SK-N-SH (cell line): ENCODE measurements around the gene IFI16. TPM values are rescaled to one million over a fixed set of nuclear protein-coding genes. Genes with fewer than 3 reads are reported as not detected.

Source experiments
- CTCF ChIA-PET: fragments of 300-600, 350-600 bp; formaldehyde crosslinking; extraction: SDS; loops from one replicate; lab custom pipeline; 2021; lab: Yijun Ruan, JAX
- POLR2A ChIA-PET: fragments of 350-600 bp; sonication (Branson Sonifier 250); formaldehyde crosslinking; extraction: SDS; loops from one replicate; lab custom pipeline; 2020; ENCODE audit warnings: antibody characterized with exemption, inconsistent platforms; lab: Yijun Ruan, JAX
- DNase-seq: peaks from one replicate; pipeline ENCODE4 v3.0.0; 2012
- H2AFZ ChIP-seq: fragments of 200-600 bp; sonication (generic); 2 replicates; pipeline ENCODE4 v1.8.1; 2016; ENCODE audit warnings: antibody characterized with exemption, mild to moderate bottlenecking, low read depth
- H3F3A ChIP-seq: fragments of 200-600 bp; sonication (generic); replicated peaks from 2 replicates; pipeline ENCODE3; 2016; ENCODE audit warnings: antibody characterized with exemption, mild to moderate bottlenecking; ENCODE audit not compliant: insufficient read depth
- H3K27ac ChIP-seq, 2 experiments: fragments of 200-500 bp in 1 of 2; fragments of 200-600 bp in 1 of 2; sonication (Bioruptor generic) in 1 of 2; sonication (generic), shearing (Covaris generic) in 1 of 2; 2 replicates each; pipeline versions ENCODE4 v1.5.1 to v1.6.1; 2014 to 2016; ENCODE audit warnings: low read depth in 2 of 2, inconsistent platforms in 1 of 2, low read length in 1 of 2, mild to moderate bottlenecking in 1 of 2, mixed read lengths in 1 of 2
- H3K27me3 ChIP-seq: fragments of 200-600 bp; sonication (generic), shearing (Covaris generic); 2 replicates; pipeline ENCODE4 v1.6.1; 2016; ENCODE audit warnings: mixed run types; ENCODE audit not compliant: insufficient read depth
- H3K36me3 ChIP-seq, 2 experiments: fragments of 200-500 bp in 1 of 2; fragments of 200-600 bp in 1 of 2; sonication (Bioruptor generic) in 1 of 2; sonication (generic) in 1 of 2; replicated peaks in 1 of 2; 2 replicates each; pipeline versions ENCODE3 to v1.5.1; 2014 to 2016; ENCODE audit warnings: low read length in 1 of 2, mild to moderate bottlenecking in 1 of 2; ENCODE audit not compliant: insufficient read depth in 2 of 2, control insufficient read depth in 1 of 2
- H3K4me1 ChIP-seq, 2 experiments: fragments of 200-500 bp in 1 of 2; fragments of 200-600 bp in 1 of 2; sonication (Bioruptor generic) in 1 of 2; sonication (generic), shearing (Covaris generic) in 1 of 2; 2 replicates each; pipeline versions ENCODE4 v1.5.1 to v1.6.1; 2014 to 2016; ENCODE audit warnings: low read depth in 1 of 2, low read length in 1 of 2, mixed run types in 1 of 2; ENCODE audit not compliant: insufficient read depth in 2 of 2, control insufficient read depth in 1 of 2
- H3K4me2 ChIP-seq: fragments of 200-600 bp; sonication (generic), shearing (Covaris generic); 2 replicates; pipeline ENCODE4 v1.6.1; 2017; ENCODE audit warnings: mixed run types
- H3K4me3 ChIP-seq, 2 experiments: fragments of 200-500 bp in 1 of 2; fragments of 200-600 bp in 1 of 2; sonication (Bioruptor generic) in 1 of 2; sonication (generic), shearing (Covaris generic) in 1 of 2; 2 replicates each; pipeline versions ENCODE4 v1.5.1 to v1.8.1; 2014 to 2016; ENCODE audit warnings: low read depth in 2 of 2, inconsistent platforms in 1 of 2, low read length in 1 of 2, mild to moderate bottlenecking in 1 of 2, mixed read lengths in 1 of 2, moderate library complexity in 1 of 2
- H3K79me2 ChIP-seq: fragments of 200-600 bp; sonication (generic); 2 replicates; pipeline ENCODE4 v1.8.1; 2017; ENCODE audit warnings: mild to moderate bottlenecking; ENCODE audit not compliant: insufficient read depth
- H3K9ac ChIP-seq: fragments of 200-600 bp; sonication (generic); 2 replicates; pipeline ENCODE4 v1.6.1; 2017; ENCODE audit warnings: mixed run types
- H3K9me2 ChIP-seq: fragments of 200-600 bp; sonication (generic); 2 replicates; pipeline ENCODE4 v1.6.1; 2017; ENCODE audit warnings: mixed run types
- H3K9me3 ChIP-seq: fragments of 200-600 bp; sonication (generic); 2 replicates; pipeline ENCODE4 v1.6.1; 2017; ENCODE audit warnings: mixed run types, mild to moderate bottlenecking, moderate library complexity
- H4K20me1 ChIP-seq: fragments of 200-600 bp; sonication (generic); 2 replicates; pipeline ENCODE4 v1.6.1; 2017; ENCODE audit warnings: mild to moderate bottlenecking, mixed run types; ENCODE audit not compliant: insufficient read depth
- CHD2 ChIP-seq: fragments of 150-350 bp; IDR thresholded peaks from 2 replicates; pipeline ENCODE4 v1.6.1; 2018; ENCODE audit warnings: low read length; ENCODE audit not compliant: partially characterized antibody
- EP300 ChIP-seq, 2 experiments: IDR thresholded peaks; 2 replicates each; pipeline versions ENCODE4 v1.4.0 to v1.6.1; 2012; ENCODE audit warnings: borderline replicate concordance in 1 of 2, low read depth in 1 of 2, low read length in 1 of 2
- EZH2phosphoT487 ChIP-seq: fragments of 200-600 bp; sonication (generic); IDR thresholded peaks from 2 replicates; pipeline ENCODE4 v1.6.1; 2017; ENCODE audit warnings: low read depth, mixed run types, mild to moderate bottlenecking, antibody characterized with exemption, moderate library complexity, borderline replicate concordance
- FOXJ3 ChIP-seq: sonication (generic); formaldehyde crosslinking; IDR thresholded peaks from 2 replicates; pipeline ENCODE4 v1.5.1; 2020; ENCODE audit warnings: mild to moderate bottlenecking, missing genetic modification reagents
- FOXM1 ChIP-seq: IDR thresholded peaks from 2 replicates; pipeline ENCODE4 v1.4.0; 2012; ENCODE audit warnings: low read depth, mild to moderate bottlenecking
- JUND ChIP-seq: IDR thresholded peaks from 2 replicates; pipeline ENCODE4 v1.4.0; 2012
- MEF2A ChIP-seq: IDR thresholded peaks from 2 replicates; pipeline ENCODE4 v1.4.0; 2012; ENCODE audit warnings: low read depth, borderline replicate concordance
- NFIC ChIP-seq: IDR thresholded peaks from 2 replicates; pipeline ENCODE4 v1.4.0; 2012; ENCODE audit warnings: borderline replicate concordance
- NRF1 ChIP-seq: IDR thresholded peaks from 2 replicates; pipeline ENCODE4 v1.6.1; 2012; ENCODE audit warnings: low read depth, mild to moderate bottlenecking, low read length
- RCOR1 ChIP-seq: fragments of 150-350 bp; IDR thresholded peaks from 2 replicates; pipeline ENCODE4 v1.6.1; 2017; ENCODE audit warnings: antibody characterized with exemption, low read length
- RFX5 ChIP-seq: IDR thresholded peaks from 2 replicates; pipeline ENCODE4 v1.6.1; 2012; ENCODE audit warnings: mild to moderate bottlenecking, improper control_type of control experiment, low read length
- RXRA ChIP-seq: IDR thresholded peaks from 2 replicates; pipeline ENCODE4 v1.4.0; 2012; ENCODE audit warnings: low read depth, mild to moderate bottlenecking, borderline replicate concordance
- SIN3A ChIP-seq: IDR thresholded peaks from 2 replicates; pipeline ENCODE4 v1.6.1; 2012; ENCODE audit warnings: low read depth, mild to moderate bottlenecking, low read length, moderate library complexity, borderline replicate concordance
- SMC3 ChIP-seq: IDR thresholded peaks from 2 replicates; pipeline ENCODE4 v1.6.1; 2012; ENCODE audit warnings: low read depth, low read length, improper control_type of control experiment
- TCF12 ChIP-seq: IDR thresholded peaks from 2 replicates; pipeline ENCODE4 v1.4.0; 2012
- USF2 ChIP-seq: fragments of 150-350 bp; IDR thresholded peaks from 2 replicates; pipeline ENCODE4 v1.6.1; 2017; ENCODE audit warnings: antibody characterized with exemption, low read length, low read depth, borderline replicate concordance
- WGBS: methylation state at CpG from one replicate; pipeline ENCODE4 v1.1.6; 2017; ENCODE audit warnings: low lambda C conversion rate; 5-methylcytosine and 5-hydroxymethylcytosine counted together
- polyA plus RNA-seq, 3 experiments: library from polyadenylated mRNA; depleted of rRNA; stranded (reverse); fragments of >200 nt; gene quantifications; 2 replicates each; pipeline ENCODE4 v1.2.3, GENCODE V29; 2012
- TF ChIP-seq, protein P1 (sequence below): IDR thresholded peaks from 2 replicates; pipeline ENCODE4 v1.6.1; 2012; ENCODE audit warnings: mild to moderate bottlenecking, low read depth, low read length, moderate library complexity
- TF ChIP-seq, protein P2 (sequence below): IDR thresholded peaks from 2 replicates; pipeline ENCODE4 v1.4.0; 2012; ENCODE audit warnings: low read depth, borderline replicate concordance
- TF ChIP-seq, protein P3 (sequence below): fragments of 200-600 bp; sonication (generic); IDR thresholded peaks from 2 replicates; pipeline ENCODE4 v1.6.1; 2017; ENCODE audit warnings: antibody characterized with exemption, mild to moderate bottlenecking, moderate library complexity

IFI16 gene
- polyA plus RNA-seq, 1 of the 3 experiments (the other 2 are of a cell fraction), result 56.1 TPM

DNA sequence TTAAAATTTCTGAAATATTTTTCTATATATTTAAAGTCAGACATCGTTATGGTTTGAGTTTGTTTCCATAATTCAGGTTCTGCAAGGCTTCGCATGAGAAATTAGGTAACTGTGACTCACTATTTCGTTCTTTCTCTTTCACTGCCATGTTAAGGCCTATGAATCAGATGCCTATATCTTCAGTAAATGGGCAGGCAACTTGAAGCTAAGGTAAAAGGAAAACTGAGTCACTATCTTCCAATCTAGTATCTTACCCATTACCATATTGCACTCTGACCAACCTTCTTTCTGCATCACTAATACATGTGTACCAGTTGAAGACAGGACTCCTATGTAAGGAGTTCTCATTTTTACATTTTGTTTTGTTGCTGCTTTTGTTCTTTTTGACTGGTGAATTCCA is 40.5 kb upstream of the IFI16 start:
- Histone ChIP-seq H3K27me3 (no peaks in the 10 kb centered on the region), H3K36me3 (no peaks in the 10 kb centered on the region), H3K4me3 (no peak overlapping the region), H3K27ac (no peak overlapping the region), H3K4me2 (no peak overlapping the region), H4K20me1 (no peaks in the 10 kb centered on the region), H3K9me2 (no peaks in the 10 kb centered on the region), H3K9ac (no peak overlapping the region), H3K79me2 (no peaks in the 10 kb centered on the region), H3K9me3 (no peaks in the 10 kb centered on the region), H3F3A (no peaks in the 10 kb centered on the region), H3K4me1 (no peaks in the 10 kb centered on the region), H2AFZ (no peak overlapping the region)
- ChIA-PET CTCF (no interaction called here), POLR2A (no interaction called here)
- TF ChIP-seq RXRA (no peak), MEF2A (no peak), TCF12 (no peak), USF2 (no peak), EZH2phosphoT487 (no peak), NFIC (no peak), EP300 (IDR thresholded peaks at IDR 0.05; ENCODE audit: borderline replicate concordance in 1 of 2, low read depth in 1 of 2, low read length in 1 of 2) (no peak), RCOR1 (no peak), NRF1 (no peak), SMC3 (no peak), CHD2 (no peak), FOXJ3 (CRISPR knock-in tag) (no peak), RFX5 (no peak), JUND (no peak), FOXM1 (no peak), SIN3A (no peak)
- TF ChIP-seq, protein P1, sequence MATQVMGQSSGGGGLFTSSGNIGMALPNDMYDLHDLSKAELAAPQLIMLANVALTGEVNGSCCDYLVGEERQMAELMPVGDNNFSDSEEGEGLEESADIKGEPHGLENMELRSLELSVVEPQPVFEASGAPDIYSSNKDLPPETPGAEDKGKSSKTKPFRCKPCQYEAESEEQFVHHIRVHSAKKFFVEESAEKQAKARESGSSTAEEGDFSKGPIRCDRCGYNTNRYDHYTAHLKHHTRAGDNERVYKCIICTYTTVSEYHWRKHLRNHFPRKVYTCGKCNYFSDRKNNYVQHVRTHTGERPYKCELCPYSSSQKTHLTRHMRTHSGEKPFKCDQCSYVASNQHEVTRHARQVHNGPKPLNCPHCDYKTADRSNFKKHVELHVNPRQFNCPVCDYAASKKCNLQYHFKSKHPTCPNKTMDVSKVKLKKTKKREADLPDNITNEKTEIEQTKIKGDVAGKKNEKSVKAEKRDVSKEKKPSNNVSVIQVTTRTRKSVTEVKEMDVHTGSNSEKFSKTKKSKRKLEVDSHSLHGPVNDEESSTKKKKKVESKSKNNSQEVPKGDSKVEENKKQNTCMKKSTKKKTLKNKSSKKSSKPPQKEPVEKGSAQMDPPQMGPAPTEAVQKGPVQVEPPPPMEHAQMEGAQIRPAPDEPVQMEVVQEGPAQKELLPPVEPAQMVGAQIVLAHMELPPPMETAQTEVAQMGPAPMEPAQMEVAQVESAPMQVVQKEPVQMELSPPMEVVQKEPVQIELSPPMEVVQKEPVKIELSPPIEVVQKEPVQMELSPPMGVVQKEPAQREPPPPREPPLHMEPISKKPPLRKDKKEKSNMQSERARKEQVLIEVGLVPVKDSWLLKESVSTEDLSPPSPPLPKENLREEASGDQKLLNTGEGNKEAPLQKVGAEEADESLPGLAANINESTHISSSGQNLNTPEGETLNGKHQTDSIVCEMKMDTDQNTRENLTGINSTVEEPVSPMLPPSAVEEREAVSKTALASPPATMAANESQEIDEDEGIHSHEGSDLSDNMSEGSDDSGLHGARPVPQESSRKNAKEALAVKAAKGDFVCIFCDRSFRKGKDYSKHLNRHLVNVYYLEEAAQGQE, result no peak
- TF ChIP-seq, protein P2, sequence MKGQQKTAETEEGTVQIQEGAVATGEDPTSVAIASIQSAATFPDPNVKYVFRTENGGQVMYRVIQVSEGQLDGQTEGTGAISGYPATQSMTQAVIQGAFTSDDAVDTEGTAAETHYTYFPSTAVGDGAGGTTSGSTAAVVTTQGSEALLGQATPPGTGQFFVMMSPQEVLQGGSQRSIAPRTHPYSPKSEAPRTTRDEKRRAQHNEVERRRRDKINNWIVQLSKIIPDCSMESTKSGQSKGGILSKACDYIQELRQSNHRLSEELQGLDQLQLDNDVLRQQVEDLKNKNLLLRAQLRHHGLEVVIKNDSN, result no peak
- TF ChIP-seq, protein P3, sequence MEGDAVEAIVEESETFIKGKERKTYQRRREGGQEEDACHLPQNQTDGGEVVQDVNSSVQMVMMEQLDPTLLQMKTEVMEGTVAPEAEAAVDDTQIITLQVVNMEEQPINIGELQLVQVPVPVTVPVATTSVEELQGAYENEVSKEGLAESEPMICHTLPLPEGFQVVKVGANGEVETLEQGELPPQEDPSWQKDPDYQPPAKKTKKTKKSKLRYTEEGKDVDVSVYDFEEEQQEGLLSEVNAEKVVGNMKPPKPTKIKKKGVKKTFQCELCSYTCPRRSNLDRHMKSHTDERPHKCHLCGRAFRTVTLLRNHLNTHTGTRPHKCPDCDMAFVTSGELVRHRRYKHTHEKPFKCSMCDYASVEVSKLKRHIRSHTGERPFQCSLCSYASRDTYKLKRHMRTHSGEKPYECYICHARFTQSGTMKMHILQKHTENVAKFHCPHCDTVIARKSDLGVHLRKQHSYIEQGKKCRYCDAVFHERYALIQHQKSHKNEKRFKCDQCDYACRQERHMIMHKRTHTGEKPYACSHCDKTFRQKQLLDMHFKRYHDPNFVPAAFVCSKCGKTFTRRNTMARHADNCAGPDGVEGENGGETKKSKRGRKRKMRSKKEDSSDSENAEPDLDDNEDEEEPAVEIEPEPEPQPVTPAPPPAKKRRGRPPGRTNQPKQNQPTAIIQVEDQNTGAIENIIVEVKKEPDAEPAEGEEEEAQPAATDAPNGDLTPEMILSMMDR, result no peak
- no peak for DNase-seq
- 2% methylated on average over 3 of the region's 3 CpGs for WGBS
